ENCODE data around the gene MPG.

Gene MPG

GRCh38 chr16:125011-125410 lies 47.0 kb downstream of the MPG start:
- H3K4me1 ChIP-seq (ENCODE audit: control insufficient read depth in 1 of 2, insufficient read depth in 1 of 2, low read depth in 1 of 2, low read length in 1 of 2) = no peaks in the 10 kb centered on the region
- H3K27me3 ChIP-seq = no peaks in the 10 kb centered on the region
- no peak overlapping the region for H3K4me3 ChIP-seq (ENCODE audit: low read depth in 1 of 2, low read length in 1 of 2)
- H3K9me3 ChIP-seq = no peaks in the 10 kb centered on the region
- peaks cover 5% of the 10 kb centered on the region for H3K36me3 ChIP-seq
- no peak overlapping the region for H3K27ac ChIP-seq
- TF ChIP-seq, protein P1, sequence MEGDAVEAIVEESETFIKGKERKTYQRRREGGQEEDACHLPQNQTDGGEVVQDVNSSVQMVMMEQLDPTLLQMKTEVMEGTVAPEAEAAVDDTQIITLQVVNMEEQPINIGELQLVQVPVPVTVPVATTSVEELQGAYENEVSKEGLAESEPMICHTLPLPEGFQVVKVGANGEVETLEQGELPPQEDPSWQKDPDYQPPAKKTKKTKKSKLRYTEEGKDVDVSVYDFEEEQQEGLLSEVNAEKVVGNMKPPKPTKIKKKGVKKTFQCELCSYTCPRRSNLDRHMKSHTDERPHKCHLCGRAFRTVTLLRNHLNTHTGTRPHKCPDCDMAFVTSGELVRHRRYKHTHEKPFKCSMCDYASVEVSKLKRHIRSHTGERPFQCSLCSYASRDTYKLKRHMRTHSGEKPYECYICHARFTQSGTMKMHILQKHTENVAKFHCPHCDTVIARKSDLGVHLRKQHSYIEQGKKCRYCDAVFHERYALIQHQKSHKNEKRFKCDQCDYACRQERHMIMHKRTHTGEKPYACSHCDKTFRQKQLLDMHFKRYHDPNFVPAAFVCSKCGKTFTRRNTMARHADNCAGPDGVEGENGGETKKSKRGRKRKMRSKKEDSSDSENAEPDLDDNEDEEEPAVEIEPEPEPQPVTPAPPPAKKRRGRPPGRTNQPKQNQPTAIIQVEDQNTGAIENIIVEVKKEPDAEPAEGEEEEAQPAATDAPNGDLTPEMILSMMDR (IDR thresholded peaks at IDR 0.05) = no peak

GRCh38 chr16:129075-129474 lies 51.0 kb downstream of the MPG start:
- H3K9me3 ChIP-seq = no peaks in the 10 kb centered on the region
- no peak overlapping the region for H3K4me3 ChIP-seq (ENCODE audit: low read depth in 1 of 2, low read length in 1 of 2)
- no peak overlapping the region for H3K27ac ChIP-seq
- H3K27me3 ChIP-seq = no peaks in the 10 kb centered on the region
- TF ChIP-seq, protein P1 (IDR thresholded peaks at IDR 0.05) = no peak
- no peaks in the 10 kb centered on the region for H3K36me3 ChIP-seq
- no peaks in the 10 kb centered on the region for H3K4me1 ChIP-seq (ENCODE audit: control insufficient read depth in 1 of 2, insufficient read depth in 1 of 2, low read depth in 1 of 2, low read length in 1 of 2)

GRCh38 chr16:130533-131173 lies 52.6 kb downstream of the MPG start:
- Histone ChIP-seq H3K27ac (no peak overlapping the region), H3K4me1 (ENCODE audit: control insufficient read depth in 1 of 2, insufficient read depth in 1 of 2, low read depth in 1 of 2, low read length in 1 of 2) (no peaks in the 10 kb centered on the region), H3K9me3 (no peaks in the 10 kb centered on the region), H3K36me3 (no peaks in the 10 kb centered on the region), H3K27me3 (no peaks in the 10 kb centered on the region), H3K4me3 (ENCODE audit: low read depth in 1 of 2, low read length in 1 of 2) (no peak overlapping the region)
- TF ChIP-seq, protein P1 (IDR thresholded peaks at IDR 0.05) = no peak

GRCh38 chr16:132120-132519 lies 54.1 kb downstream of the MPG start:
- TF ChIP-seq, protein P1 (IDR thresholded peaks at IDR 0.05) = no peak
- no peaks in the 10 kb centered on the region for H3K9me3 ChIP-seq
- no peaks in the 10 kb centered on the region for H3K27me3 ChIP-seq
- no peak overlapping the region for H3K27ac ChIP-seq
- H3K4me3 ChIP-seq (ENCODE audit: low read depth in 1 of 2, low read length in 1 of 2) = no peak overlapping the region
- H3K4me1 ChIP-seq (ENCODE audit: control insufficient read depth in 1 of 2, insufficient read depth in 1 of 2, low read depth in 1 of 2, low read length in 1 of 2) = no peaks in the 10 kb centered on the region
- H3K36me3 ChIP-seq = no peaks in the 10 kb centered on the region

DNA sequence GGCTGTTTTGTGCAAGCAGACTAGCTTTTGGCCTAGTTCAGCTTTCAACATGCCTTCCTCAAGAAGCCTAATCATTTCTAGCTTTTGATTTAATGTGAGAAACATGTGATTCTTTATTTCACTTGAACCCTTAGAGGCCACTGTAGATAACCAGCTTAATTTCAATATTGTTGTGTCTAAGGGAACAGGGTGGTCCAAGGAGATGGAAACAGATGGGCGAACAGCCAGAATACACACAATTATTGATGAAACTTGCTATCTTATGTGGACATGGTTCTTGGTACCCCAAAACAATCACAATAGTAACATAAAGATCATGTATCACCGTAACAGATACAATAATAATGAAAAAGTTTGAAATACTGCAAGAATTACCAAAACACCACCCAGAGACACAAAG lies 55.7 kb downstream of the MPG start:
- Histone ChIP-seq H3K27ac (no peak overlapping the region), H3K9me3 (no peaks in the 10 kb centered on the region), H3K4me1 (ENCODE audit: control insufficient read depth in 1 of 2, insufficient read depth in 1 of 2, low read depth in 1 of 2, low read length in 1 of 2) (peaks cover 4 to 5% of the 10 kb centered on the region in 2 experiments), H3K36me3 (no peaks in the 10 kb centered on the region), H3K4me3 (ENCODE audit: low read depth in 1 of 2, low read length in 1 of 2) (no peak overlapping the region), H3K27me3 (no peaks in the 10 kb centered on the region)
- TF ChIP-seq, protein P1 (IDR thresholded peaks at IDR 0.05) = no peak

Measured in neutrophil (primary cell).